ENCODE data around the gene ARHGEF6.

Gene ARHGEF6

GRCh38 chrX:136616987-136617685 is 163.6 kb downstream of the ARHGEF6 start:
- DNase-seq, result no peak
- peaks cover 65% of the 10 kb centered on the region for H3K4me1 Mint-ChIP-seq (ENCODE audit: low read depth)

More at GRCh38 chrX:136616987-136617685, 163.6 kb downstream of the ARHGEF6 start:
- Mint-ChIP-seq H3K4me3 (peak overlapping the region; percentile 8), H3K27me3 (peaks cover 12% of the 10 kb centered on the region), H3K27ac (peak overlapping the region; percentile 90), H3K9me3 (no peaks in the 10 kb centered on the region), H3K36me3 (ENCODE audit: low read depth) (no peaks in the 10 kb centered on the region)

All from activated T-cell treated with anti-CD3 and anti-CD28 coated beads, Interleukin-2, amount 50 U/mL, for 24 hours (primary cell).